GM10266 (cell line): ENCODE data around the gene FGF21.
"Not testable (repeated sequence)": the region's sequence is repeated elsewhere in the genome, so short reads cannot be mapped to it uniquely, and the experiment has no call there.

ENCODE experiments used
- DNase-seq: peaks from one replicate; pipeline ENCODE4 v3.0.0; 2012; ENCODE audit errors: extremely low spot score
- TF ChIP-seq, protein P1 (sequence below): IDR thresholded peaks from 2 replicates; pipeline ENCODE4 v1.5.1; 2012; ENCODE audit warnings: mild to moderate bottlenecking, low read depth; ENCODE audit not compliant: control insufficient read depth, insufficient read depth; ENCODE audit errors: missing control alignments

FGF21 gene

GRCh38 chr19:48715681-48716171, 39.6 kb upstream of the FGF21 start:
- DNase-seq = no peak
- TF ChIP-seq, protein P1, sequence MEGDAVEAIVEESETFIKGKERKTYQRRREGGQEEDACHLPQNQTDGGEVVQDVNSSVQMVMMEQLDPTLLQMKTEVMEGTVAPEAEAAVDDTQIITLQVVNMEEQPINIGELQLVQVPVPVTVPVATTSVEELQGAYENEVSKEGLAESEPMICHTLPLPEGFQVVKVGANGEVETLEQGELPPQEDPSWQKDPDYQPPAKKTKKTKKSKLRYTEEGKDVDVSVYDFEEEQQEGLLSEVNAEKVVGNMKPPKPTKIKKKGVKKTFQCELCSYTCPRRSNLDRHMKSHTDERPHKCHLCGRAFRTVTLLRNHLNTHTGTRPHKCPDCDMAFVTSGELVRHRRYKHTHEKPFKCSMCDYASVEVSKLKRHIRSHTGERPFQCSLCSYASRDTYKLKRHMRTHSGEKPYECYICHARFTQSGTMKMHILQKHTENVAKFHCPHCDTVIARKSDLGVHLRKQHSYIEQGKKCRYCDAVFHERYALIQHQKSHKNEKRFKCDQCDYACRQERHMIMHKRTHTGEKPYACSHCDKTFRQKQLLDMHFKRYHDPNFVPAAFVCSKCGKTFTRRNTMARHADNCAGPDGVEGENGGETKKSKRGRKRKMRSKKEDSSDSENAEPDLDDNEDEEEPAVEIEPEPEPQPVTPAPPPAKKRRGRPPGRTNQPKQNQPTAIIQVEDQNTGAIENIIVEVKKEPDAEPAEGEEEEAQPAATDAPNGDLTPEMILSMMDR = no peak

DNA sequence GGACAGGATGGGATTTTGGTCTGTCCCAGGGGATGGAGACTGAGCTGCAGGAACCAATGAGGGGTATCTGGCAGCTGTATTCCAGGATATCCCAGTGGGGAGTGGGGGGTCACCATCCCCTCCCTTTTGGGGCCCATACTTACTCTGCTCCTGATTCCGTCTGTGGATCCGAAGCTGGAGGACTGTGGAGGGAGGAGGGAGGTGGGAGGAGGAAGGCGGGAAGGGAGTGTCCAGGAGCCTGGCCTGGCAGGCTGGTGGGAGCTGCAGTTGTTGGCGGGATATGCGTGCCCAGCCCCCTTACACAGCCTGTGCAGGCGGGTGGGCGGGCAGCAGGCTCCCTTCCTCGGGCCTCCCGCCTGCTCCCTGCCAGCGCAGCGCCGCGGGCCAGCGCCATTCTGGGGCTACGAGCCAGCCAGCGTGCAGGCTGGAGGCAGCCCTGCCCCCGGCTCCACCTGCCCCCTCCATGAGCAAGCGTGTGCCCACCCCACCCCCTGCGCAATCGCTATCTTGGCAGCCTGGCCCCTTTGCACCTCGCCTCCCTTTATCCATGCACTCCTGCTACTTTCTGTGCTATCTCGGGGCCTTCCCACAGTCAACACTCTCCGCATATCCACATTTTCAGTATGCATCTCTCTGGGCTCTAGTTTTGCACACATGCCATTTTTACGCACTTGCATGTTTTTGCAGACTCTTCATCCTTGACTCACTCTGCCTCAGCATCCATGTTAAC, 38.6 kb upstream of the FGF21 start:
- TF ChIP-seq, protein P1 = no peak
- no peak for DNase-seq

DNA sequence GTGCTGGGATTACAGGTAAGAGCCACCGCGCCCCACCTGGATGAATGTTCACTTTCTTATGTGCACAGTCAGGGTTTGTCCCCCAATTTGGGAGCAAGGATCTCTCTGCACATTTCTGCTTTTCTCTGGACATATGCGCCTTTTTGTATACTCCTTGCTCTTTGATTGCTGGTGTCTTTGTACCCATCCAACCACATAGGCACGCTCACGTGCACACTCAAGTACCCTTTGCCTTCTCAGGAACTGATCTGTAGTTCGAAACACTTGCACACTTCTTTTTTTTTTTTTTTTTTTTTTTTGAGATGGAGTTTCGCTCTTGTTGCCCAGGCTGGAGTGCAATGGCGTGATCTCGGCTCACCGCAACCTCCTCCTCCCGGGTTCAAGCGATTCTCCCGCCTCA, 37.2 kb upstream of the FGF21 start:
- not testable (repeated sequence) for DNase-seq

- TF ChIP-seq, protein P1 = no peak
- DNase-seq = no peak
Measured at GRCh38 chr19:48718711-48719231, 36.6 kb upstream of the FGF21 start.

- TF ChIP-seq, protein P1 = no peak
- no peak for DNase-seq
Measured at GRCh38 chr19:48719263-48720171, 35.8 kb upstream of the FGF21 start, which contains the start of gene MAMSTR. TSS of gene MAMSTR (minus strand) at chr19:48719725. CDS start at chr19:48719031, 694 bp downstream.

- DNase-seq = no peak
- TF ChIP-seq, protein P1 = no peak
Measured at GRCh38 chr19:48720251-48720612, 35.1 kb upstream of the FGF21 start.

DNA sequence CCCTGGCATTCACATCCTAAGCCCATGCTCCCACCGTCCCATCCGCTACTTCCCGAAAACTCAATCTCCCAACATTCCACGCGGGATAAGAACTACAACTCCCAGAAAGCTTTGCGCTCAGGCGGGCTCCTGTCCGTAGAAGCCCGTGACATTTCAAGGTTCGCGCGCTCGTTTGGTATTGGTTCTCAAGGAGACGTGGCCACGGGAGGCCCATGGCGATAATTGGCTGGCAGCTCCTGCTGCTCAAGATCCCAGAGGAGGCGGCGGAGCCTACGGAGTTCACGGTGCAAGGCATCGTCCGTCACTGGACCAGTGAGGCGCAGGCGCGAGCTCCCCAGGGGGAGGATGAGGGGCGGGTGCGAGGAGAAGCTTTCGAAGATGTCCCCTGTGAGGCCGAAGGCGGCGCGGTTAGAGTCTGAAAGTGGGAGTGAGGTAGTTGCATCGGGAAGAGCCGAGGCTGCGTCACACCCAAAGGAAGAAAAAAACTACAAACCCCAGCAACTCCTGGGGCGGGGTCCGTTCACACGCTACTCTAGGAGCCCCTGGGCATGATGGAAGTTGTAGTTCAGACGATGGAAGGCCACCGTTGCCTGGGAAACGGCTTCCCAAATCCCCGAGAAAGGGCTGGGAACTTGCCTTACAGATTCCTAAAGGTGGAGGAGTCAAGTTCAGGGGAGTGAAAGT, 34.6 kb upstream of the FGF21 start:
- DNase-seq = peak; percentile 99
- TF ChIP-seq, protein P1 = no peak
